Measurements from ENCODE around the gene ZBTB34. TPM values are rescaled to one million over a fixed set of nuclear protein-coding genes. Genes with fewer than 3 reads are reported as not detected.

Gene ZBTB34
- total and polyA plus RNA-seq, 4 donors, result 1.1 to 9.5 (median 3.4) TPM

DNA sequence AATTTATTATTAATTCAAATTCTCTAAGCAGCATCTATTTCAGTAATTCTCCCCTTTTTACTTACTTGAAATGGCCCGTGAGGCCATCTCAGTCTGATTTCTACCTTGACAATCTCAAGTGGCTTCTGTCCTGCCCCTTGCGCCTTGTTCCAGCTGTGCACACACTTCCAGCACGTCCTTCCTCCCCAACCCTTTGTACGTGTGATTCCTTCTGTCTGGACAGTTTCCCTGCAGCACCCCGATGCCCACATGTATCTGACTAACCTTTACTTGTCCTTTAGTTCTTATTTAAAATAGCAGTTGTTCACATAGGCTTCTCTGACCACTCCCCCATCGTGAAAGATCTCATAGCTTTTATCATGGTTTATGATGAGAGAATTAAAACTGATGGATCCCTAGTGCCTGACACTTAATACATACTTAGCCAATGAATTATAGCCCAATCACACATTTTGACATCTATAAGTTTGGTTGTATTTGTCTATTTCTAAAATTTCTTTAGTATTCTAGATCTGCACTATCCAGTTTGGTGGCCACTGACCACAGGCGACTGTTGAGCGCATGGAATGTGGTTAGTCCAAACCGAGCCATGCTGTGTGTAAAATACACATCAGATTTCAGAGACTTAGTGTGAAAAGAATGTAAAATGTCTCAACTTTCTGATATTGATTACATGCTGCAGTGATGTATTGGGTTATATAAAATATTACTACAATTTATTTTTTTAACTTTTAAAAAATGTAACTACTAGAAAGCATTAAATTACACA, 14.3 kb downstream of the ZBTB34 start (continued):
- TF ChIP-seq, protein P1, sequence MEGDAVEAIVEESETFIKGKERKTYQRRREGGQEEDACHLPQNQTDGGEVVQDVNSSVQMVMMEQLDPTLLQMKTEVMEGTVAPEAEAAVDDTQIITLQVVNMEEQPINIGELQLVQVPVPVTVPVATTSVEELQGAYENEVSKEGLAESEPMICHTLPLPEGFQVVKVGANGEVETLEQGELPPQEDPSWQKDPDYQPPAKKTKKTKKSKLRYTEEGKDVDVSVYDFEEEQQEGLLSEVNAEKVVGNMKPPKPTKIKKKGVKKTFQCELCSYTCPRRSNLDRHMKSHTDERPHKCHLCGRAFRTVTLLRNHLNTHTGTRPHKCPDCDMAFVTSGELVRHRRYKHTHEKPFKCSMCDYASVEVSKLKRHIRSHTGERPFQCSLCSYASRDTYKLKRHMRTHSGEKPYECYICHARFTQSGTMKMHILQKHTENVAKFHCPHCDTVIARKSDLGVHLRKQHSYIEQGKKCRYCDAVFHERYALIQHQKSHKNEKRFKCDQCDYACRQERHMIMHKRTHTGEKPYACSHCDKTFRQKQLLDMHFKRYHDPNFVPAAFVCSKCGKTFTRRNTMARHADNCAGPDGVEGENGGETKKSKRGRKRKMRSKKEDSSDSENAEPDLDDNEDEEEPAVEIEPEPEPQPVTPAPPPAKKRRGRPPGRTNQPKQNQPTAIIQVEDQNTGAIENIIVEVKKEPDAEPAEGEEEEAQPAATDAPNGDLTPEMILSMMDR (IDR thresholded peaks at IDR 0.05; ENCODE audit: low read depth, low read length, missing input control), result no peak
- TF ChIP-seq FOXA1 (IDR thresholded peaks at IDR 0.05) (no peak), SP1 (IDR thresholded peaks at IDR 0.05) (no peak), HNF4A (conservative IDR thresholded peaks at IDR 0.05) (no peak), GABPA (IDR thresholded peaks at IDR 0.05 in 1 of 2, conservative IDR thresholded peaks at IDR 0.05 in 1 of 2) (no peak), YY1 (IDR thresholded peaks at IDR 0.05) (no peak)
- TF ChIP-seq, protein P2, sequence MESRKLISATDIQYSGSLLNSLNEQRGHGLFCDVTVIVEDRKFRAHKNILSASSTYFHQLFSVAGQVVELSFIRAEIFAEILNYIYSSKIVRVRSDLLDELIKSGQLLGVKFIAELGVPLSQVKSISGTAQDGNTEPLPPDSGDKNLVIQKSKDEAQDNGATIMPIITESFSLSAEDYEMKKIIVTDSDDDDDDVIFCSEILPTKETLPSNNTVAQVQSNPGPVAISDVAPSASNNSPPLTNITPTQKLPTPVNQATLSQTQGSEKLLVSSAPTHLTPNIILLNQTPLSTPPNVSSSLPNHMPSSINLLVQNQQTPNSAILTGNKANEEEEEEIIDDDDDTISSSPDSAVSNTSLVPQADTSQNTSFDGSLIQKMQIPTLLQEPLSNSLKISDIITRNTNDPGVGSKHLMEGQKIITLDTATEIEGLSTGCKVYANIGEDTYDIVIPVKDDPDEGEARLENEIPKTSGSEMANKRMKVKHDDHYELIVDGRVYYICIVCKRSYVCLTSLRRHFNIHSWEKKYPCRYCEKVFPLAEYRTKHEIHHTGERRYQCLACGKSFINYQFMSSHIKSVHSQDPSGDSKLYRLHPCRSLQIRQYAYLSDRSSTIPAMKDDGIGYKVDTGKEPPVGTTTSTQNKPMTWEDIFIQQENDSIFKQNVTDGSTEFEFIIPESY (IDR thresholded peaks at IDR 0.05), result no peak

DNA sequence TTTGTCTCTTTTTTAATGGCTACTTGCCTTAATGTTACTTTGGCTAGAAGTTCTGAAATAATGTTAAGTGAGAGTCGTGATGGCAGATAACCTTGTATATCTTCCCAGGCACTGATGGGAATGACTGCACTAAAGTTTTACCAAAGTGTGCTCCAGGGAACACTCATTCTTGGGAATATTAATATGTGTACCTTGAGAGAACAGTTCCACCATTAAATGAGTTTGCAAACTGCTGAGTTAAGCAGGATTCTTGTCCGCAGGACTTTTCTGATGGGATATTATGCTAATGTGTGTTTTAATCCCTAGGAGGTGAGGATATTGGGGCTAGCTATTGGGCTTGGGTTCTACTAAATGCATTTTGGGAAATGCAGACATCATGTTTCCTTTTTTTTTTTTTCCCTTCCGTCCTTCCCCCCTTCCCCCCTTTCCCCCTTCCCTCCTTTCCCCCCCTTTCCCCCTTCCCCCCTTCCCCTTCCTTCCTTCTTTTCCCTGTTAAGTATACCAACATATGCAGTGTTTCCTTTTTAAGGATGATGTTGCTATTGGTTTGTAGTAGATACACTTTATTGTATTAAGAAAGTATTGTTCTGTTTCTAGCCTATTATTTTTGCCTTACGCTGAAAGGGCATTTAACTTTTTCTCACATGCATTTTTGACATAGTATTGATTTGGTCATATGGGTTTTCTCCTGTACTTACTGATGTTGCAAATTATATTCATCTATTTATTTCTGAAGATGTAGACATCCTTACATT, 15.5 kb downstream of the ZBTB34 start:
- Histone ChIP-seq H3K9me3 (ENCODE audit: control insufficient read depth in 4 of 4, low read length in 3 of 4) (no peaks in the 10 kb centered on the region), H3K27me3 (ENCODE audit: control insufficient read depth in 4 of 4, insufficient read depth in 4 of 4, low read length in 3 of 4) (no peaks in the 10 kb centered on the region), H3K36me3 (ENCODE audit: control insufficient read depth in 4 of 4, insufficient read depth in 3 of 4, low read depth in 1 of 4, low read length in 3 of 4) (peaks cover 5 to 17% (median 8%) of the 10 kb centered on the region in 4 donors), H3K4me1 (ENCODE audit: control insufficient read depth in 4 of 4, insufficient read depth in 4 of 4, low read length in 3 of 4) (no peaks in the 10 kb centered on the region), H3K9ac (ENCODE audit: low read depth in 1 of 2, low read length in 2 of 2) (no peak overlapping the region), H3K4me3 (ENCODE audit: low read depth in 1 of 3, low read length in 3 of 3) (no peak overlapping the region), H3K27ac (ENCODE audit: low read depth in 1 of 2, low read length in 2 of 2) (no peak overlapping the region)
- WGBS, result 71% methylated on average over 4 of the region's 4 CpGs
- no peak for DNase-seq (ENCODE audit: low spot score)
- TF ChIP-seq NR2F2 (IDR thresholded peaks at IDR 0.05) (no peak), GABPA (IDR thresholded peaks at IDR 0.05 in 1 of 2, conservative IDR thresholded peaks at IDR 0.05 in 1 of 2) (no peak), TAF1 (conservative IDR thresholded peaks at IDR 0.05) (no peak), SP1 (IDR thresholded peaks at IDR 0.05) (no peak), HNF4G (IDR thresholded peaks at IDR 0.05) (no peak), HNF4A (conservative IDR thresholded peaks at IDR 0.05) (no peak)
- TF ChIP-seq, protein P3, sequence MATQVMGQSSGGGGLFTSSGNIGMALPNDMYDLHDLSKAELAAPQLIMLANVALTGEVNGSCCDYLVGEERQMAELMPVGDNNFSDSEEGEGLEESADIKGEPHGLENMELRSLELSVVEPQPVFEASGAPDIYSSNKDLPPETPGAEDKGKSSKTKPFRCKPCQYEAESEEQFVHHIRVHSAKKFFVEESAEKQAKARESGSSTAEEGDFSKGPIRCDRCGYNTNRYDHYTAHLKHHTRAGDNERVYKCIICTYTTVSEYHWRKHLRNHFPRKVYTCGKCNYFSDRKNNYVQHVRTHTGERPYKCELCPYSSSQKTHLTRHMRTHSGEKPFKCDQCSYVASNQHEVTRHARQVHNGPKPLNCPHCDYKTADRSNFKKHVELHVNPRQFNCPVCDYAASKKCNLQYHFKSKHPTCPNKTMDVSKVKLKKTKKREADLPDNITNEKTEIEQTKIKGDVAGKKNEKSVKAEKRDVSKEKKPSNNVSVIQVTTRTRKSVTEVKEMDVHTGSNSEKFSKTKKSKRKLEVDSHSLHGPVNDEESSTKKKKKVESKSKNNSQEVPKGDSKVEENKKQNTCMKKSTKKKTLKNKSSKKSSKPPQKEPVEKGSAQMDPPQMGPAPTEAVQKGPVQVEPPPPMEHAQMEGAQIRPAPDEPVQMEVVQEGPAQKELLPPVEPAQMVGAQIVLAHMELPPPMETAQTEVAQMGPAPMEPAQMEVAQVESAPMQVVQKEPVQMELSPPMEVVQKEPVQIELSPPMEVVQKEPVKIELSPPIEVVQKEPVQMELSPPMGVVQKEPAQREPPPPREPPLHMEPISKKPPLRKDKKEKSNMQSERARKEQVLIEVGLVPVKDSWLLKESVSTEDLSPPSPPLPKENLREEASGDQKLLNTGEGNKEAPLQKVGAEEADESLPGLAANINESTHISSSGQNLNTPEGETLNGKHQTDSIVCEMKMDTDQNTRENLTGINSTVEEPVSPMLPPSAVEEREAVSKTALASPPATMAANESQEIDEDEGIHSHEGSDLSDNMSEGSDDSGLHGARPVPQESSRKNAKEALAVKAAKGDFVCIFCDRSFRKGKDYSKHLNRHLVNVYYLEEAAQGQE (IDR thresholded peaks at IDR 0.05), result no peak
- TF ChIP-seq, protein P2 (IDR thresholded peaks at IDR 0.05), result no peak
- TF ChIP-seq, protein P1 (IDR thresholded peaks at IDR 0.05; ENCODE audit: low read depth, low read length, missing input control), result no peak
